CD8-positive, alpha-beta memory T cell (primary cell): ENCODE results near the gene CD40. TPM values are rescaled to one million over a fixed set of nuclear protein-coding genes. Genes with fewer than 3 reads are reported as not detected.

ENCODE experiments used
- CTCF ChIA-PET: fragments of 350-600 bp; sonication (Branson Sonifier 250); formaldehyde crosslinking; loops from one replicate; lab custom pipeline; 2021; ENCODE audit warnings: antibody characterized with exemption; lab: Charles Lee
- POLR2A ChIA-PET: fragments of 350-600 bp; sonication (Branson Sonifier 250); formaldehyde crosslinking; loops from one replicate; lab custom pipeline; 2021; ENCODE audit warnings: antibody characterized with exemption; lab: Charles Lee
- DNase-seq, 5 donors: peaks; one replicate each; pipeline versions ENCODE4 v3.0.0 to v3.0.0-alpha.2; 2020 to 2022; ENCODE audit warnings: mixed read lengths in 1 of 5
- H3K27ac ChIP-seq: one replicate; pipeline ENCODE4 v1.7.0; 2013; ENCODE audit warnings: low read depth, mild to moderate bottlenecking, low read length, moderate library complexity
- H3K27me3 ChIP-seq: 2 replicates; pipeline ENCODE4 v1.7.0; 2013; ENCODE audit warnings: low read length, mild to moderate bottlenecking; ENCODE audit not compliant: insufficient read depth, poor library complexity, severe bottlenecking
- H3K36me3 ChIP-seq: 2 replicates; pipeline ENCODE4 v1.7.0; 2013; ENCODE audit warnings: mild to moderate bottlenecking, low read length, moderate library complexity; ENCODE audit not compliant: insufficient read depth
- H3K4me1 ChIP-seq: 2 replicates; pipeline ENCODE4 v1.7.0; 2013; ENCODE audit warnings: mild to moderate bottlenecking, low read length, moderate library complexity; ENCODE audit not compliant: insufficient read depth
- H3K4me3 ChIP-seq: 2 replicates; pipeline ENCODE4 v1.7.0; 2013; ENCODE audit warnings: mild to moderate bottlenecking, low read length
- H3K9me3 ChIP-seq: 2 replicates; pipeline ENCODE4 v1.7.0; 2013; ENCODE audit warnings: mild to moderate bottlenecking, low read length
- H3K27ac Mint-ChIP-seq, 8 donors: one replicate each; pipeline ENCODE4 v1.8.0; 2020 to 2021; ENCODE audit warnings: mixed read lengths in 8 of 8, mild to moderate bottlenecking in 6 of 8, inconsistent platforms in 3 of 8, moderate library complexity in 3 of 8
- H3K27me3 Mint-ChIP-seq, 2 donors: one replicate each; pipeline ENCODE4 v1.8.0; 2020 to 2021; ENCODE audit warnings: mixed read lengths in 2 of 2, mild to moderate bottlenecking in 1 of 2, moderate library complexity in 1 of 2
- H3K36me3 Mint-ChIP-seq, 3 donors: one replicate each; pipeline ENCODE4 v1.8.0; 2020 to 2021; ENCODE audit warnings: mixed read lengths in 3 of 3, inconsistent platforms in 1 of 3, mild to moderate bottlenecking in 1 of 3
- H3K4me1 Mint-ChIP-seq, 3 donors: one replicate each; pipeline ENCODE4 v1.8.0; 2020 to 2021; ENCODE audit warnings: mixed read lengths in 3 of 3, inconsistent platforms in 1 of 3, mild to moderate bottlenecking in 1 of 3
- H3K4me3 Mint-ChIP-seq, 7 donors: one replicate each; pipeline ENCODE4 v1.8.0; 2020 to 2021; ENCODE audit warnings: mixed read lengths in 7 of 7, mild to moderate bottlenecking in 6 of 7, moderate library complexity in 4 of 7, inconsistent platforms in 2 of 7
- H3K9me3 Mint-ChIP-seq, 5 donors: one replicate each; pipeline ENCODE4 v1.8.0; 2020 to 2022; ENCODE audit warnings: mixed read lengths in 5 of 5, mild to moderate bottlenecking in 3 of 5, moderate library complexity in 2 of 5, inconsistent platforms in 1 of 5
- polyA plus RNA-seq: library from polyadenylated mRNA; unstranded; fragments of 300-500 nt; fragmentation: Illumina TruSeq; gene quantifications from one replicate; pipeline ENCODE4 v1.2.3, GENCODE V29; 2021
- total RNA-seq, 2 experiments: library from RNA; stranded (reverse); gene quantifications; one replicate each; pipeline ENCODE4 v1.2.3, GENCODE V29; 2021

CD40 gene
- total and polyA plus RNA-seq, 3 experiments from 2014 or later: 2.8 to 4.1 (median 3.5) TPM

- H3K36me3 Mint-ChIP-seq: no peaks in the 10 kb centered on the region
- Histone ChIP-seq H3K4me1 (no peaks in the 10 kb centered on the region), H3K4me3 (no peak overlapping the region), H3K27me3 (peaks cover 28% of the 10 kb centered on the region), H3K27ac (no peak overlapping the region), H3K9me3 (no peaks in the 10 kb centered on the region), H3K36me3 (no peaks in the 10 kb centered on the region)
- no peak overlapping the region for H3K27ac Mint-ChIP-seq
- POLR2A ChIA-PET: no interaction called here
- CTCF ChIA-PET: interaction anchor here (1.1 to 3.9 kb wide), 3 partner anchors 151 to 186 kb away, joined by 5 to 28 read pairs (median 8); no protein-coding TSS in a partner anchor
- peaks cover 37 to 73% of the 10 kb centered on the region in 2 donors for H3K27me3 Mint-ChIP-seq
- H3K9me3 Mint-ChIP-seq: no peaks in the 10 kb centered on the region
- no peak overlapping the region for H3K4me3 Mint-ChIP-seq
- DNase-seq: no peak
- H3K4me1 Mint-ChIP-seq: peaks cover 0 to 7% (median 0%) of the 10 kb centered on the region in 3 donors
These were observed 55.7 kb downstream of the CD40 start for GRCh38 chr20:46173652-46174468.

- CTCF ChIA-PET: interaction anchor here (1.1 to 3.9 kb wide), 3 partner anchors 161 to 263 kb away, joined by 3 to 28 read pairs (median 8); no protein-coding TSS in a partner anchor
- Histone ChIP-seq H3K27ac (no peak overlapping the region), H3K4me3 (no peak overlapping the region), H3K27me3 (peaks cover 28% of the 10 kb centered on the region), H3K9me3 (no peaks in the 10 kb centered on the region), H3K36me3 (no peaks in the 10 kb centered on the region), H3K4me1 (no peaks in the 10 kb centered on the region)
- Mint-ChIP-seq H3K9me3 (no peaks in the 10 kb centered on the region), H3K27ac (peak overlapping the region in 1 of 8 donors; percentile 67), H3K4me3 (peak overlapping the region in 2 of 7 donors; percentile 15 to 48), H3K4me1 (peaks cover 0 to 7% (median 0%) of the 10 kb centered on the region in 3 donors), H3K36me3 (no peaks in the 10 kb centered on the region), H3K27me3 (peaks cover 38 to 74% of the 10 kb centered on the region in 2 donors)
- POLR2A ChIA-PET: no interaction called here
- DNase-seq: peak; percentile 48 to 68 (median 54)
These were observed 56.5 kb downstream of the CD40 start for GRCh38 chr20:46174469-46175126.

- DNase-seq: no peak
- Mint-ChIP-seq H3K36me3 (no peaks in the 10 kb centered on the region), H3K27ac (peak overlapping the region in 1 of 8 donors; percentile 67), H3K4me3 (peak overlapping the region in 4 of 7 donors; percentile 15 to 48 (median 36)), H3K4me1 (peaks cover 0 to 7% (median 0%) of the 10 kb centered on the region in 3 donors), H3K27me3 (peaks cover 42 to 73% of the 10 kb centered on the region in 2 donors), H3K9me3 (no peaks in the 10 kb centered on the region)
- ChIA-PET CTCF (interaction anchor here (1.1 to 3.9 kb wide), 3 partner anchors 161 to 262 kb away, joined by 3 to 28 read pairs (median 8); no protein-coding TSS in a partner anchor), POLR2A (no interaction called here)
- peaks cover 28% of the 10 kb centered on the region for H3K27me3 ChIP-seq
- no peaks in the 10 kb centered on the region for H3K36me3 ChIP-seq
- no peaks in the 10 kb centered on the region for H3K4me1 ChIP-seq
- no peak overlapping the region for H3K4me3 ChIP-seq
- no peaks in the 10 kb centered on the region for H3K9me3 ChIP-seq
- no peak overlapping the region for H3K27ac ChIP-seq
These were observed 57.0 kb downstream of the CD40 start for GRCh38 chr20:46175127-46175494.

- no peak overlapping the region for H3K4me3 Mint-ChIP-seq
- H3K9me3 Mint-ChIP-seq: no peaks in the 10 kb centered on the region
- H3K4me1 Mint-ChIP-seq: peaks cover 0 to 7% (median 0%) of the 10 kb centered on the region in 3 donors
- H3K27ac ChIP-seq: no peak overlapping the region
- no peak for DNase-seq
- no peaks in the 10 kb centered on the region for H3K36me3 ChIP-seq
- CTCF ChIA-PET: interaction anchor here (1.4 to 3.9 kb wide), 3 partner anchors 154 to 406 kb away, joined by 3 to 28 read pairs (median 4); no protein-coding TSS in a partner anchor
- peaks cover 45 to 78% of the 10 kb centered on the region in 2 donors for H3K27me3 Mint-ChIP-seq
- no peaks in the 10 kb centered on the region for H3K4me1 ChIP-seq
- H3K9me3 ChIP-seq: no peaks in the 10 kb centered on the region
- POLR2A ChIA-PET: no interaction called here
- H3K27me3 ChIP-seq: peaks cover 28% of the 10 kb centered on the region
- no peak overlapping the region for H3K4me3 ChIP-seq
- no peak overlapping the region for H3K27ac Mint-ChIP-seq
- no peaks in the 10 kb centered on the region for H3K36me3 Mint-ChIP-seq
These were observed 58.7 kb downstream of the CD40 start for GRCh38 chr20:46176739-46177378.

GRCh38 chr20:46177768-46178167 is 59.7 kb downstream of the CD40 start:
- peaks cover 0 to 7% (median 0%) of the 10 kb centered on the region in 3 donors for H3K4me1 Mint-ChIP-seq
- Histone ChIP-seq H3K9me3 (no peaks in the 10 kb centered on the region), H3K27me3 (peaks cover 23% of the 10 kb centered on the region), H3K36me3 (no peaks in the 10 kb centered on the region), H3K4me1 (no peaks in the 10 kb centered on the region), H3K27ac (no peak overlapping the region), H3K4me3 (no peak overlapping the region)
- CTCF ChIA-PET: interaction anchor here (0.6 to 1.8 kb wide), 3 partner anchors 20 to 163 kb away, joined by 3 to 4 read pairs (median 4); no protein-coding TSS in a partner anchor
- no peak overlapping the region for H3K4me3 Mint-ChIP-seq
- peaks cover 38 to 77% of the 10 kb centered on the region in 2 donors for H3K27me3 Mint-ChIP-seq
- H3K36me3 Mint-ChIP-seq: no peaks in the 10 kb centered on the region
- DNase-seq: no peak
- POLR2A ChIA-PET: no interaction called here
- H3K9me3 Mint-ChIP-seq: no peaks in the 10 kb centered on the region
- H3K27ac Mint-ChIP-seq: no peak overlapping the region

GRCh38 chr20:46178891-46179290 is 60.8 kb downstream of the CD40 start:
- H3K27me3 Mint-ChIP-seq: peaks cover 31 to 66% of the 10 kb centered on the region in 2 donors
- peaks cover 0 to 7% (median 0%) of the 10 kb centered on the region in 3 donors for H3K4me1 Mint-ChIP-seq
- Histone ChIP-seq H3K27me3 (peaks cover 14% of the 10 kb centered on the region), H3K27ac (no peak overlapping the region), H3K4me1 (no peaks in the 10 kb centered on the region), H3K4me3 (no peak overlapping the region), H3K36me3 (no peaks in the 10 kb centered on the region), H3K9me3 (no peaks in the 10 kb centered on the region)
- H3K4me3 Mint-ChIP-seq: no peak overlapping the region
- H3K36me3 Mint-ChIP-seq: no peaks in the 10 kb centered on the region
- no peaks in the 10 kb centered on the region for H3K9me3 Mint-ChIP-seq
- no peak overlapping the region for H3K27ac Mint-ChIP-seq
- ChIA-PET POLR2A (no interaction called here), CTCF (interaction anchor here (1.0 to 1.7 kb wide), 2 partner anchors 12 to 164 kb away, joined by 3 to 4 read pairs; no protein-coding TSS in a partner anchor)
- no peak for DNase-seq
